Suprapubic skin (tissue), 4 donors: Measurements from ENCODE around the gene PTGES3L. TPM values are rescaled to one million over a fixed set of nuclear protein-coding genes. Genes with fewer than 3 reads are reported as not detected.
"Not testable (repeated sequence)": the region's sequence is repeated elsewhere in the genome, so short reads cannot be mapped to it uniquely, and the experiment has no call there.

ENCODE experiments used
- DNase-seq, 2 donors: peaks; one replicate each; pipeline ENCODE4 v3.0.0-alpha.2; 2019; ENCODE audit warnings: low spot score in 2 of 2
- H3K27ac ChIP-seq: fragments of 200-600 bp; sonication (generic); one replicate; pipeline ENCODE4 v1.5.1; 2019
- H3K27me3 ChIP-seq: fragments of 200-600 bp; sonication (generic); one replicate; pipeline ENCODE4 v1.5.1; 2019
- H3K36me3 ChIP-seq: fragments of 200-600 bp; sonication (generic); one replicate; pipeline ENCODE4 v1.5.1; 2019
- H3K4me1 ChIP-seq: fragments of 200-600 bp; sonication (generic); one replicate; pipeline ENCODE4 v1.5.1; 2019
- H3K4me3 ChIP-seq: fragments of 200-600 bp; sonication (generic); one replicate; pipeline ENCODE4 v1.5.1; 2019; ENCODE audit warnings: mild to moderate bottlenecking
- H3K9me3 ChIP-seq: fragments of 200-600 bp; sonication (generic); one replicate; pipeline ENCODE4 v1.5.1; 2019
- EP300 ChIP-seq: sonication (generic); formaldehyde crosslinking; IDR thresholded peaks from one replicate; pipeline ENCODE4 v1.6.1; 2017; ENCODE audit warnings: antibody characterized with exemption
- POLR2A ChIP-seq, 2 donors: fragments of 450-650 bp; IDR thresholded peaks; one replicate each; pipeline ENCODE4 v1.6.1; 2017; ENCODE audit warnings: antibody characterized with exemption in 2 of 2, mild to moderate bottlenecking in 2 of 2, moderate library complexity in 2 of 2
- POLR2AphosphoS5 ChIP-seq, 3 donors: sonication (generic); formaldehyde crosslinking; IDR thresholded peaks; one replicate each; pipeline ENCODE4 v1.6.1; 2017; ENCODE audit warnings: antibody characterized with exemption in 3 of 3
- WGBS: methylation state at CpG from one replicate; pipeline ENCODE4 v1.1.5; 2018; 5-methylcytosine and 5-hydroxymethylcytosine counted together
- total RNA-seq, 4 donors: library from RNA; depleted of rRNA; stranded (reverse); fragments of >200 nt; gene quantifications; one replicate each; pipeline ENCODE4 v1.1.0, GENCODE V29; 2016
- TF ChIP-seq, protein P1 (sequence below), 2 donors: fragments of 200-600 bp in 1 of 2; fragments of 450-650 bp in 1 of 2; sonication (generic) in 1 of 2; IDR thresholded peaks; one replicate each; pipeline ENCODE4 v1.5.1; 2016 to 2019; ENCODE audit warnings: antibody characterized with exemption in 2 of 2, mild to moderate bottlenecking in 1 of 2, moderate library complexity in 1 of 2

PTGES3L gene
- total RNA-seq, 4 donors from 2014 or later, result 0.44 to 0.48 TPM; not detected in 2

DNA sequence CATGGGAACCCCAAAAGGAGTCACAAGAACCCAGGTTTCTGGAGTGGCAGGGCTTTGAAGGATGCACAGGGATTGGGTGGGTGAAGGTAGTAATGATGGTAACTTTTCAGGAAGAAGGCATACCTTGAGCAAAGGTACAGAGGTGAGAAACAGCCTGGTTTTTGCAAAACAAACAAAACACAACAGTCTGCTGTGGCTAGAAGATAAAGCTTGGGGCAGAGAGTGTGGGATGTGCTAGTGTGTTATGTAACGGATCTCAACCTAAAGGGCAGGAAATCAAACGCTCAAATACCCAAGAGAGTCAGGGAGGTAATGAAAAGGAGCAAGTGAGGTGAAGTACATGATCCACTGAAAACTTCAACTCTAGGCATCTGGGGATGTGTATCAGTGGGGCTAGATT is 4.6 kb downstream of the PTGES3L start:
- Histone ChIP-seq H3K27me3 (no peaks in the 10 kb centered on the region), H3K27ac (no peak overlapping the region), H3K36me3 (no peaks in the 10 kb centered on the region), H3K4me3 (no peak overlapping the region), H3K9me3 (no peaks in the 10 kb centered on the region), H3K4me1 (peaks cover 6% of the 10 kb centered on the region)
- WGBS, result 45% methylated on average over 2 of the region's 2 CpGs
- TF ChIP-seq POLR2AphosphoS5 (IDR thresholded peaks at IDR 0.05) (no peak), POLR2A (IDR thresholded peaks at IDR 0.05) (no peak), EP300 (no peak)
- TF ChIP-seq, protein P1, sequence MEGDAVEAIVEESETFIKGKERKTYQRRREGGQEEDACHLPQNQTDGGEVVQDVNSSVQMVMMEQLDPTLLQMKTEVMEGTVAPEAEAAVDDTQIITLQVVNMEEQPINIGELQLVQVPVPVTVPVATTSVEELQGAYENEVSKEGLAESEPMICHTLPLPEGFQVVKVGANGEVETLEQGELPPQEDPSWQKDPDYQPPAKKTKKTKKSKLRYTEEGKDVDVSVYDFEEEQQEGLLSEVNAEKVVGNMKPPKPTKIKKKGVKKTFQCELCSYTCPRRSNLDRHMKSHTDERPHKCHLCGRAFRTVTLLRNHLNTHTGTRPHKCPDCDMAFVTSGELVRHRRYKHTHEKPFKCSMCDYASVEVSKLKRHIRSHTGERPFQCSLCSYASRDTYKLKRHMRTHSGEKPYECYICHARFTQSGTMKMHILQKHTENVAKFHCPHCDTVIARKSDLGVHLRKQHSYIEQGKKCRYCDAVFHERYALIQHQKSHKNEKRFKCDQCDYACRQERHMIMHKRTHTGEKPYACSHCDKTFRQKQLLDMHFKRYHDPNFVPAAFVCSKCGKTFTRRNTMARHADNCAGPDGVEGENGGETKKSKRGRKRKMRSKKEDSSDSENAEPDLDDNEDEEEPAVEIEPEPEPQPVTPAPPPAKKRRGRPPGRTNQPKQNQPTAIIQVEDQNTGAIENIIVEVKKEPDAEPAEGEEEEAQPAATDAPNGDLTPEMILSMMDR (IDR thresholded peaks at IDR 0.05), result no peak
- no peak for DNase-seq

DNA sequence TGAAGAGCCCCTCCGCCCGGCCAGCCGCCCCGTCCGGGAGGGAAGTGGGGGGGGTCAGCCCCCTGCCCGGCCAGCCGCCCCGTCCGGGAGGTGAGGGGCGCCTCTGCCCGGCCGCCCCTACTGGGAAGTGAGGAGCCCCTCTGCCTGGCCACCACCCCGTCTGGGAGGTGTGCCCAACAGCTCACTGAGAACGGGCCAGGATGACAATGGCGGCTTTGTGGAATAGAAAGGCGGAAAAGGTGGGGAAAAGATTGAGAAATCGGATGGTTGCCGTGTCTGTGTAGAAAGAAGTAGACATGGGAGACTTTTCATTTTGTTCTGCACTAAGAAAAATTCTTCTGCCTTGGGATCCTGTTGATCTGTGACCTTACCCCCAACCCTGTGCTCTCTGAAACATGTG is 6.6 kb downstream of the PTGES3L start:
- 38% methylated on average over 5 of the region's 18 CpGs for WGBS
- H3K9me3 ChIP-seq, H3K27ac ChIP-seq, H3K27me3 ChIP-seq, H3K36me3 ChIP-seq, H3K4me1 ChIP-seq, H3K4me3 ChIP-seq, DNase-seq: not testable (repeated sequence)

DNA sequence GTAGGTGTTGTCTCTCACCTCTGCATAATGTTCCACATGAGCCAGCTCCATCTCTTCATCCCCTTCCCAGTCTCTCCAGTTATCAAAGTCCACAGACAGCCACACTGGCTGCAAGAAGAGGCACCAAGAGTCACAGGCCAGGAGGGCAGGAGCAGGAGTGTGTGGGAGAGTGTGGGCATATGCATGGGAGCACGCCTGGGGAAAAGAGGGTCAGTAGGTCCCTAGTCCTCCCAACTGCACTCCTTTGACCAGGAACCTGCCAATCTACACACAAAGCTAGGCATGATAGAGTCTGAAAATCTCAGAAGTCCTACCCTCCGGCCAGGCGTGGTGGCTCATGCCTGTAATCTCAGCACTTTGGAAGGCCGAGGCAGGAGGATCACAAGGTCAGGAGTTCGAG is 8.3 kb downstream of the PTGES3L start:
- 90% methylated on average over 5 of the region's 5 CpGs for WGBS
- Histone ChIP-seq H3K27ac (no peak overlapping the region), H3K36me3 (no peaks in the 10 kb centered on the region), H3K4me3 (no peak overlapping the region), H3K9me3 (no peaks in the 10 kb centered on the region), H3K4me1 (no peaks in the 10 kb centered on the region), H3K27me3 (no peaks in the 10 kb centered on the region)
- TF ChIP-seq POLR2A (IDR thresholded peaks at IDR 0.05) (no peak), EP300 (no peak), POLR2AphosphoS5 (IDR thresholded peaks at IDR 0.05) (no peak)
- TF ChIP-seq, protein P1 (IDR thresholded peaks at IDR 0.05), result no peak
- no peak for DNase-seq

DNA sequence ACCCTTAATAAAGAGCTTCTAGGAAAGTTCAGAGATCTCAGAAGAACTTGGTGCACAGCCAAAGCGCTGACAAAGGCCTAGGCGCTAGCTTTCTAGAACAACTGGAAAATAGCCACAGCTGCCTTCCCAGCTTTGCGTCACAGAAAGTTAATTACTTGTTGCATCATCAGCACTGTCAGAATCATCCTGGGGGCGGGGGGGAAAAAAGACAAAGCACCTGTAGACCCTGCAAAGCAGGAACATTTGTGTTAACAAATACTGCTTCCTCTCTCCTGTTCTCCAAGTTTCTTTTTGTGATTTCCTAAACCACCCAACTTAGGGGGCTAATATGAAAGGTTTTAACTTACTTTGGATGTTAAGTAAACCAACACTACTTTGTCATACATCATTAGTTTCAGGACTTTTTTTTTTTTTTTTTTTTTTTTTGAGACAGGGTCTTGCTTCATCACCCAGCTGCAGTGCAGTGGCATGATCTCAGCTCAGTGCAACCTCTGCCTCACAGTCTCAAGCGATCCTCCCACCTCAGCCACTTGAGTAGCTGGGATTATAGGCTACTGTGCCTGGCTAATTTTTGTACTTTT is 10.8 kb downstream of the PTGES3L start:
- H3K36me3 ChIP-seq, result no peaks in the 10 kb centered on the region
- no peak overlapping the region for H3K4me3 ChIP-seq
- DNase-seq, result no peak
- H3K4me1 ChIP-seq, result peaks cover 5% of the 10 kb centered on the region
- no peak for TF ChIP-seq EP300
- no peak for TF ChIP-seq POLR2A (IDR thresholded peaks at IDR 0.05)
- TF ChIP-seq, protein P1 (IDR thresholded peaks at IDR 0.05), result no peak
- no peak for TF ChIP-seq POLR2AphosphoS5 (IDR thresholded peaks at IDR 0.05)
- no peaks in the 10 kb centered on the region for H3K9me3 ChIP-seq
- H3K27me3 ChIP-seq, result no peaks in the 10 kb centered on the region
- 38% methylated on average over 5 of the region's 5 CpGs for WGBS
- no peak overlapping the region for H3K27ac ChIP-seq

DNA sequence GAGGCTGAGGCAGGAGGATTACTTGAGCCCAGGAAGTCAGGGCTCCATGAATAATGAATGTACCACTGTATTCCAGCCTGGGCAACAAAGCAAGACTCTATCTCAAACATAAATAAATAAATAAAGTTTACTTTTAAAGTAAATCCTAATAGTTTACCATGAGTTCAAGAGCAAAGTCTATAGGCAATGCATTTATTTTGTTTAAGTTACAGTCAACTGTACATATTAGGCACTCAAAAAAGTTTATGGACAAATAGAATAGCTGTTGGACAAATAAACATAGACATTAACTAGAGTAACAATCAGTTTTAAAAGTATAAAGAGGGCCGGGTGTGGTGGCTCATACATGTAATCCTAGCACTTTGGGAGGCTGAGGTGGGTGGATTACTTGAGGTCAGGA is 12.0 kb downstream of the PTGES3L start:
- peaks cover 14% of the 10 kb centered on the region for H3K4me1 ChIP-seq
- no peak for DNase-seq
- no peak overlapping the region for H3K27ac ChIP-seq
- TF ChIP-seq POLR2A (IDR thresholded peaks at IDR 0.05) (no peak), EP300 (no peak), POLR2AphosphoS5 (IDR thresholded peaks at IDR 0.05) (no peak)
- TF ChIP-seq, protein P1 (IDR thresholded peaks at IDR 0.05), result no peak
- H3K36me3 ChIP-seq, result no peaks in the 10 kb centered on the region
- H3K4me3 ChIP-seq, result no peak overlapping the region
- H3K9me3 ChIP-seq, result no peaks in the 10 kb centered on the region
- no peaks in the 10 kb centered on the region for H3K27me3 ChIP-seq
- 85% methylated on average over 1 of the region's 1 CpG for WGBS
